ENCODE data around the gene SGF29. TPM values are rescaled to one million over a fixed set of nuclear protein-coding genes. Genes with fewer than 3 reads are reported as not detected.
"Not testable (repeated sequence)": the region's sequence is repeated elsewhere in the genome, so short reads cannot be mapped to it uniquely, and the experiment has no call there.

SGF29 gene
- total and polyA plus RNA-seq, 9 of the 15 experiments (the other 6 are each of a cell fraction or from before 2014, with no cell fraction given): 2.6 to 36.1 (median 21.2) TPM

DNA sequence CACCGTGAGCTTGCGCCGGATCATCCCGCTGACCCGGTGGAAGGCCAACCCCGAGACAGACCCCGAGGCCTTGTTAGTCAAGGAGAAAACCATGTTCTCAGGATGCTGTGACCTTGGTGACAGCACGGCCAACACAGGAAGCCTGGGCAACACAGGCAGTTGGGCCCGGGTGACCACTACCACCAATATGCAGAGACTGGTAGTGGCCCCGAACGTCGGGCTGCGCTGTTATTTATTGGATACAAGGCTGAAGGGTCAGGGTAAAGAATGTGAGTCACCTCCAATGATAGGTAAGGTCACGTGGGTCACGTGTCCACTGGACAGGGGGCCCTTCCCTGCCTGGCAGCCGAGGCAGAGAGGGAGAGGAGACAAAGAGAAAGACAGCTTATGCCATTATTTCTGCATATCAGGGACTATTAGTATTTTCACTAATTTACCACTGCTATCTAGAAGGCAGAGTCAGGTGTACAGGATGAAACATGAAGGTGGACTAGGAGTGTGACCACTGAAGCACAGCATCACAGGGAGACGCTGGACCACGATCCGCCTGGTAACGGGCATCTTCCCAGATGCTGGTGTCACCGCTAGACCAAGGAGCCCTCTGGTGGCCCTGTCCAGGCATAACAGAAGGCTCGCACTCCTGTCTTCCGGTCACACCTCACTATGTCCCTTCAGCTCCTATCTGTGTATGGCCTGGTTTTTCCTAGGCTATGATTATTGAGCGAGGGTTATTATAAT, 61.9 kb downstream of the SGF29 start (continued):
- TF ChIP-seq, protein P1, sequence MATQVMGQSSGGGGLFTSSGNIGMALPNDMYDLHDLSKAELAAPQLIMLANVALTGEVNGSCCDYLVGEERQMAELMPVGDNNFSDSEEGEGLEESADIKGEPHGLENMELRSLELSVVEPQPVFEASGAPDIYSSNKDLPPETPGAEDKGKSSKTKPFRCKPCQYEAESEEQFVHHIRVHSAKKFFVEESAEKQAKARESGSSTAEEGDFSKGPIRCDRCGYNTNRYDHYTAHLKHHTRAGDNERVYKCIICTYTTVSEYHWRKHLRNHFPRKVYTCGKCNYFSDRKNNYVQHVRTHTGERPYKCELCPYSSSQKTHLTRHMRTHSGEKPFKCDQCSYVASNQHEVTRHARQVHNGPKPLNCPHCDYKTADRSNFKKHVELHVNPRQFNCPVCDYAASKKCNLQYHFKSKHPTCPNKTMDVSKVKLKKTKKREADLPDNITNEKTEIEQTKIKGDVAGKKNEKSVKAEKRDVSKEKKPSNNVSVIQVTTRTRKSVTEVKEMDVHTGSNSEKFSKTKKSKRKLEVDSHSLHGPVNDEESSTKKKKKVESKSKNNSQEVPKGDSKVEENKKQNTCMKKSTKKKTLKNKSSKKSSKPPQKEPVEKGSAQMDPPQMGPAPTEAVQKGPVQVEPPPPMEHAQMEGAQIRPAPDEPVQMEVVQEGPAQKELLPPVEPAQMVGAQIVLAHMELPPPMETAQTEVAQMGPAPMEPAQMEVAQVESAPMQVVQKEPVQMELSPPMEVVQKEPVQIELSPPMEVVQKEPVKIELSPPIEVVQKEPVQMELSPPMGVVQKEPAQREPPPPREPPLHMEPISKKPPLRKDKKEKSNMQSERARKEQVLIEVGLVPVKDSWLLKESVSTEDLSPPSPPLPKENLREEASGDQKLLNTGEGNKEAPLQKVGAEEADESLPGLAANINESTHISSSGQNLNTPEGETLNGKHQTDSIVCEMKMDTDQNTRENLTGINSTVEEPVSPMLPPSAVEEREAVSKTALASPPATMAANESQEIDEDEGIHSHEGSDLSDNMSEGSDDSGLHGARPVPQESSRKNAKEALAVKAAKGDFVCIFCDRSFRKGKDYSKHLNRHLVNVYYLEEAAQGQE (IDR thresholded peaks at IDR 0.05; ENCODE audit: borderline replicate concordance): peak; percentile 74
- TF ChIP-seq, protein P1 (CRISPR knock-in tag; IDR thresholded peaks at IDR 0.05; ENCODE audit: low read depth): not testable (repeated sequence)
- TF ChIP-seq CTBP1 (IDR thresholded peaks at IDR 0.05; ENCODE audit: borderline replicate concordance) (peak; percentile 89), KDM1A (IDR thresholded peaks at IDR 0.05) (peak; percentile 22 to 52; a peak in 2 of 4 replicates), GABPA (tag; conservative IDR thresholded peaks at IDR 0.05; ENCODE audit: low read depth) (peak; percentile 24; the same call in 1 of the 2 replicates), RCOR1 (IDR thresholded peaks at IDR 0.05; ENCODE audit: borderline replicate concordance in 1 of 2, low read depth in 2 of 2, low read length in 2 of 2) (0 out of 4 replicates have a peak, but pooled peaks of 1 of the 2 experiments have one; percentile 48), SMC3 (conservative IDR thresholded peaks at IDR 0.05; ENCODE audit: insufficient read depth, low read depth, low read length) (peak; percentile 58; the same call in 1 of the 2 replicates), STAG1 (CRISPR knock-in tag; IDR thresholded peaks at IDR 0.05; ENCODE audit: borderline replicate concordance) (peak; percentile 49; the same call in 1 of the 2 replicates), ELF1 (tag; IDR thresholded peaks at IDR 0.05) (peak; percentile 43; the same call in 1 of the 2 replicates)
- TF ChIP-seq, protein P2, sequence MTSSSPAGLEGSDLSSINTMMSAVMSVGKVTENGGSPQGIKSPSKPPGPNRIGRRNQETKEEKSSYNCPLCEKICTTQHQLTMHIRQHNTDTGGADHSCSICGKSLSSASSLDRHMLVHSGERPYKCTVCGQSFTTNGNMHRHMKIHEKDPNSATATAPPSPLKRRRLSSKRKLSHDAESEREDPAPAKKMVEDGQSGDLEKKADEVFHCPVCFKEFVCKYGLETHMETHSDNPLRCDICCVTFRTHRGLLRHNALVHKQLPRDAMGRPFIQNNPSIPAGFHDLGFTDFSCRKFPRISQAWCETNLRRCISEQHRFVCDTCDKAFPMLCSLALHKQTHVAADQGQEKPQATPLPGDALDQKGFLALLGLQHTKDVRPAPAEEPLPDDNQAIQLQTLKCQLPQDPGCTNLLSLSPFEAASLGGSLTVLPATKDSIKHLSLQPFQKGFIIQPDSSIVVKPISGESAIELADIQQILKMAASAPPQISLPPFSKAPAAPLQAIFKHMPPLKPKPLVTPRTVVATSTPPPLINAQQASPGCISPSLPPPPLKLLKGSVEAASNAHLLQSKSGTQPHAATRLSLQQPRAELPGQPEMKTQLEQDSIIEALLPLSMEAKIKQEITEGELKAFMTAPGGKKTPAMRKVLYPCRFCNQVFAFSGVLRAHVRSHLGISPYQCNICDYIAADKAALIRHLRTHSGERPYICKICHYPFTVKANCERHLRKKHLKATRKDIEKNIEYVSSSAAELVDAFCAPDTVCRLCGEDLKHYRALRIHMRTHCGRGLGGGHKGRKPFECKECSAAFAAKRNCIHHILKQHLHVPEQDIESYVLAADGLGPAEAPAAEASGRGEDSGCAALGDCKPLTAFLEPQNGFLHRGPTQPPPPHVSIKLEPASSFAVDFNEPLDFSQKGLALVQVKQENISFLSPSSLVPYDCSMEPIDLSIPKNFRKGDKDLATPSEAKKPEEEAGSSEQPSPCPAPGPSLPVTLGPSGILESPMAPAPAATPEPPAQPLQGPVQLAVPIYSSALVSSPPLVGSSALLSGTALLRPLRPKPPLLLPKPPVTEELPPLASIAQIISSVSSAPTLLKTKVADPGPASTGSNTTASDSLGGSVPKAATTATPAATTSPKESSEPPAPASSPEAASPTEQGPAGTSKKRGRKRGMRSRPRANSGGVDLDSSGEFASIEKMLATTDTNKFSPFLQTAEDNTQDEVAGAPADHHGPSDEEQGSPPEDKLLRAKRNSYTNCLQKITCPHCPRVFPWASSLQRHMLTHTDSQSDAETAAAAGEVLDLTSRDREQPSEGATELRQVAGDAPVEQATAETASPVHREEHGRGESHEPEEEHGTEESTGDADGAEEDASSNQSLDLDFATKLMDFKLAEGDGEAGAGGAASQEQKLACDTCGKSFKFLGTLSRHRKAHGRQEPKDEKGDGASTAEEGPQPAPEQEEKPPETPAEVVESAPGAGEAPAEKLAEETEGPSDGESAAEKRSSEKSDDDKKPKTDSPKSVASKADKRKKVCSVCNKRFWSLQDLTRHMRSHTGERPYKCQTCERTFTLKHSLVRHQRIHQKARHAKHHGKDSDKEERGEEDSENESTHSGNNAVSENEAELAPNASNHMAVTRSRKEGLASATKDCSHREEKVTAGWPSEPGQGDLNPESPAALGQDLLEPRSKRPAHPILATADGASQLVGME (CRISPR knock-in tag; IDR thresholded peaks at IDR 0.05): peak; percentile 84; the same call in 1 of the 2 replicates
- TF ChIP-seq, protein P3, sequence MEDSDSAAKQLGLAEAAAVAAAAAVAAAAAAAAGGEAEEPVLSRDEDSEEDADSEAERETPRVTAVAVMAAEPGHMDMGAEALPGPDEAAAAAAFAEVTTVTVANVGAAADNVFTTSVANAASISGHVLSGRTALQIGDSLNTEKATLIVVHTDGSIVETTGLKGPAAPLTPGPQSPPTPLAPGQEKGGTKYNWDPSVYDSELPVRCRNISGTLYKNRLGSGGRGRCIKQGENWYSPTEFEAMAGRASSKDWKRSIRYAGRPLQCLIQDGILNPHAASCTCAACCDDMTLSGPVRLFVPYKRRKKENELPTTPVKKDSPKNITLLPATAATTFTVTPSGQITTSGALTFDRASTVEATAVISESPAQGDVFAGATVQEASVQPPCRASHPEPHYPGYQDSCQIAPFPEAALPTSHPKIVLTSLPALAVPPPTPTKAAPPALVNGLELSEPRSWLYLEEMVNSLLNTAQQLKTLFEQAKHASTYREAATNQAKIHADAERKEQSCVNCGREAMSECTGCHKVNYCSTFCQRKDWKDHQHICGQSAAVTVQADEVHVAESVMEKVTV (CRISPR knock-in tag; IDR thresholded peaks at IDR 0.05): peak; percentile 56; the same call in 1 of the 2 replicates
